GM19193 (cell line): ENCODE results near the gene NR4A3.

Experiments
- POLR2A ChIP-seq: IDR thresholded peaks from 4 replicates; pipeline ENCODE4 v1.6.1; 2011; ENCODE audit not compliant: insufficient read depth, insufficient read length; ENCODE audit errors: extremely low read depth

The NR4A3 gene

DNA sequence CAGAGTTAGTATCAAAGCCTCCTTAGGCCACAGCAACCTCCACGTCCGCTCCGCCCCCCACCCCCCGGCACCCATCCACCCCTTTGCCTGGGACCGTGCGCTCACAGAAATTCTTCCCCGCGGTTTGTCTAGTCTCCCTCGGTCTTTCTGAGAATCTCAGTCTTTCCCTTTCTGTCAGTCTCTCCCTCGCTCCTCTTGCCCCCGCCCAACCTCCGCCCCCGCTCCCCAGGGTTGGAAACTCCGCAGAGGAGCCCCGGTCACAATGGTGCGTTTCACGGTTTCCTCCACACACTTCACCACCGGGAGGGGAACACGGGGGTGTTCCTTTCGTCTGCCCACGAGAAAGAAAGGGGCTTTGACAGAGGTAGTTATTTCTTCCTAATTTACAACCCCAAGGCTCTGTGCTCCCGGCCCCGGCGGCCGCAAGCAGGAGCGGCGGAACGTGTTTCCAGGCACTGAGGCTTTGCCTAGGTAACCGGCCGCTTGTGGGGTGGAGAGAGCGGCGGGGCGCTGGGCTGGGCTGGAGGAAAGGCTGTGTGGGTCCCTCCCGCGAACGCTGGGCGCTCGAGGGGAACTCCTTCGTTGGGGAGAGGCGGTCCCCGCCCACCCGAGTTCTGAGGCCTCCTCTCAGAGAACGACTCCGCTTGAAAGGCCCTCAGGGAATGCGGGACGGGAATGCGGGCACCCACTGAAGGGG lies 2.1 kb downstream of the NR4A3 start:
- TF ChIP-seq POLR2A = no peak

DNA sequence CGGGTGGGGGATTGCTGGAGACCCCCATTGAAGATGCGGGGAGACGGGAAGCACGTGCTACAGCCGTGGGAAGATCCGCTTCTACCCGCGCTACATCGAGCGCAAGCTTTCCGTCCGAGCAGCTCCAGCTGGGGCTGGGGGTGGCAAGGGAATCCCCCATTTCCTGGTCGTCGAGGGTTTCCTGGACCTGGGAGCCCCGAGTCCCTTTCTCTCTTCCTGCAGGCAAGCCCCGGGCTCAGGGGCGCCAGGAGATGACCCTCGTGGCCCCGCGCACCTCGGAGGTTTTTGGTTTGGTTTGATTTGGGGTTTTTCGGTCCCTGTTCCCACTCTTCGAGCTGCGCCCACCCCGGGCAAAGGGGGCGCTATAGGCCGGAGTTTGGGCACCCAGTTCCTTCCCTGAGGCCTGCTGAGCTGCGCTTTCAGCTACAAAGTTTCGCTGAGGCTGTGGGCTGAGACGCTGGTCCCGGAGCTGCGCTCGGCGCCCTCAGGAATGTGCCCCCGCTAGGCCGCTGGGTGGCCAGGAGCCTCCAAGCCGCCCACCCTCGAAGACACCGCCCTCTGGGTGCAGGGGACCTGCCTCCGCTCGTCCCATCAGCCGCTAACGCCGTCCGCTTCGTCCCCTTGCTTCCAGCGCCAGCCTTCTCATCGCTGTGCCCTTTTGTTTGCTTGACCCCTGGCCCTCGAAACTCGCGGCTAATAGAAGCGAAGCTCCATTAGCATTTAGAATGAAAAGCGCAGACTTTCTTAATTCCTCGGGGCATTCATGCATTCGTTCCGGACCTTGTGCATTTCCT lies 2.9 kb downstream of the NR4A3 start:
- TF ChIP-seq POLR2A = no peak

DNA sequence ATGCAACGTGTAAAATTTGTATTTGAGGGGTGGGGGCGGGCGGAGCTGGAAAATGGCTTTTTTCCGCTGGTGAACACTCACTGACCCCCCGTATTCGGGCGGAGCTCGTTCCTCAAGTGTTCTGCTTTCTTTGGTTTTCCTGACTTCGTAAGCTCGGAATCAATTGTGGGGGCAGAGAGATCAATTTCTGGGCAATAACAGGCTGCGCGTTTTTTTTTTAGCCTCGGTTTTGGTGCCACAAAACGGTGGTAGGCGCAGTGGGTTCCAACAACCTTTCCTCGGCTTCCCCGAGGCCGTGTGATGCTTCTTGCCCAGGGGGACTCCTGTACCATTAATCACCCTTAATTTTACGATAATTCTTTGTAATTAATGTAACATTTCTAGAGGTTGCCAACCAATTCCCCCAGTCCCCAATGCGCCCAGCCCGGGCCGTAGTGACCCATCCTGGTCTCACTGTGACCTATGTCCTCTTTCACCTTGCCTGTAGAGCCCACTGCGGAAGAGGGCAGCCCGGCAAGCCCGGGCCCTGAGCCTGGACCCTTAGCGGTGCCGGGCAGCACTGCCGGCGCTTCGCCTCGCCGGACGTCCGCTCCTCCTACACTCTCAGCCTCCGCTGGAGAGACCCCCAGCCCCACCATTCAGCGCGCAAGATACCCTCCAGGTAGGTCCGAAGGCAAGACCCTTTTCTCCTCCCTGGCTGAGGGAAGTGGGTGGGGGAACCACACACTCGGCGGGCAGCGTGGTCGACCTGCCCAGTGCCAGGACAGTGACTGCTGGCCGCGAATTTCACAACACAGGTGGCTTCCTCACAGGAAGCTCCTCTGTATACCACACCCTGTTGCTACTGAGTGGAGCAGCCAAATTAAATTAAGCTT lies 3.7 kb downstream of the NR4A3 start:
- TF ChIP-seq POLR2A = no peak

DNA sequence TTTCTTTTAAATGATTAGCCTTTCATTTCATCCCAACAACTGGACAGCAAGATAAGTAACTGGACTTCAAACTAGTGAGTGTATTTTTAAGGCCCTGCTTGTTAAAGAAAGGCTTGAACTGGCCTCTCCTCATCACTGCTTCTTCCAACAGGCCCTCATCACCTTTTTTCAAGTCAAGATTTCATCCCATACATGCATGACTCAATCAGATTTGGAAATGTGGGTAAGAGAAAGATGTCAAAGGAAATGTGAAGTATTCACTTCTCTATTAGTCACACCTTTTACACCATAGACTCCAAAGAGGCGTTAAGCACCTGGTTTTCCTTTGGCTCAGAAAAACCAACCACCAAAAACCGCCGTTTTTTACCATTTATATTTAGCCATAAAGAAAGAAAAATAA lies 4.9 kb downstream of the NR4A3 start:
- no peak for TF ChIP-seq POLR2A

DNA sequence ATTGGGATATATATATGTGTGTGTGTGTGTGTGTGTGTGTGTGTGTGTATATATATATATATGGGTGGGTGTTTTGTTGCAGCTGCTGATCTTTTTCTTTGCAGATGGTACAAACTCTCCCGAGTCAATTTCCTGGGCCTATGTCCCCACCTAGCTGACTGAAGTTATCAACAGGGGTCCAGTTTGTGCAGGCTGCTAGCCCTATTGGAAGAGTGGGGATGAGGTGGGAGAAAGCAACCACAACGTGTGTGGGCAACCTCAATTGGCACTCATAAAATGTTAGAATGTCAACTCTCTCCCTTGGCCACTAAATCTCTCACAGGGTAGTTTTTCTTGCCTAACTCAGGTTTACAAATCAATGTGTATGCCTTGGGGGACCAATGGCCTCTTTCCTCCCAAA lies 5.6 kb downstream of the NR4A3 start:
- TF ChIP-seq POLR2A = no peak

DNA sequence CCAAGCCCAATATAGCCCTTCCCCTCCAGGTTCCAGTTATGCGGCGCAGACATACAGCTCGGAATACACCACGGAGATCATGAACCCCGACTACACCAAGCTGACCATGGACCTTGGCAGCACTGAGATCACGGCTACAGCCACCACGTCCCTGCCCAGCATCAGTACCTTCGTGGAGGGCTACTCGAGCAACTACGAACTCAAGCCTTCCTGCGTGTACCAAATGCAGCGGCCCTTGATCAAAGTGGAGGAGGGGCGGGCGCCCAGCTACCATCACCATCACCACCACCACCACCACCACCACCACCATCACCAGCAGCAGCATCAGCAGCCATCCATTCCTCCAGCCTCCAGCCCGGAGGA lies 6.3 kb downstream of the NR4A3 start:
- TF ChIP-seq POLR2A = no peak

DNA sequence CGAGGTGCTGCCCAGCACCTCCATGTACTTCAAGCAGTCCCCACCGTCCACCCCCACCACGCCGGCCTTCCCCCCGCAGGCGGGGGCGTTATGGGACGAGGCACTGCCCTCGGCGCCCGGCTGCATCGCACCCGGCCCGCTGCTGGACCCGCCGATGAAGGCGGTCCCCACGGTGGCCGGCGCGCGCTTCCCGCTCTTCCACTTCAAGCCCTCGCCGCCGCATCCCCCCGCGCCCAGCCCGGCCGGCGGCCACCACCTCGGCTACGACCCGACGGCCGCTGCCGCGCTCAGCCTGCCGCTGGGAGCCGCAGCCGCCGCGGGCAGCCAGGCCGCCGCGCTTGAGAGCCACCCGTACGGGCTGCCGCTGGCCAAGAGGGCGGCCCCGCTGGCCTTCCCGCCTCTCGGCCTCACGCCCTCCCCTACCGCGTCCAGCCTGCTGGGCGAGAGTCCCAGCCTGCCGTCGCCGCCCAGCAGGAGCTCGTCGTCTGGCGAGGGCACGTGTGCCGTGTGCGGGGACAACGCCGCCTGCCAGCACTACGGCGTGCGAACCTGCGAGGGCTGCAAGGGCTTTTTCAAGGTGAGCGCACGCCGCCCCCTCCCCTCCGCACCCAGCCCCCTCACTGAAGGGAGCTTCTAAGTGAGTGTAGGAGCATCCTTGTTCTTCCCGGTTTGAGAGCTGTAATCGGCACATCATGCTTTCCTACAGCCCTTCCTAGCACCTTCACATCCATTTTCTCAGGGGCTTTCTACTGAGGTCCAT lies 6.9 kb downstream of the NR4A3 start:
- no peak for TF ChIP-seq POLR2A

DNA sequence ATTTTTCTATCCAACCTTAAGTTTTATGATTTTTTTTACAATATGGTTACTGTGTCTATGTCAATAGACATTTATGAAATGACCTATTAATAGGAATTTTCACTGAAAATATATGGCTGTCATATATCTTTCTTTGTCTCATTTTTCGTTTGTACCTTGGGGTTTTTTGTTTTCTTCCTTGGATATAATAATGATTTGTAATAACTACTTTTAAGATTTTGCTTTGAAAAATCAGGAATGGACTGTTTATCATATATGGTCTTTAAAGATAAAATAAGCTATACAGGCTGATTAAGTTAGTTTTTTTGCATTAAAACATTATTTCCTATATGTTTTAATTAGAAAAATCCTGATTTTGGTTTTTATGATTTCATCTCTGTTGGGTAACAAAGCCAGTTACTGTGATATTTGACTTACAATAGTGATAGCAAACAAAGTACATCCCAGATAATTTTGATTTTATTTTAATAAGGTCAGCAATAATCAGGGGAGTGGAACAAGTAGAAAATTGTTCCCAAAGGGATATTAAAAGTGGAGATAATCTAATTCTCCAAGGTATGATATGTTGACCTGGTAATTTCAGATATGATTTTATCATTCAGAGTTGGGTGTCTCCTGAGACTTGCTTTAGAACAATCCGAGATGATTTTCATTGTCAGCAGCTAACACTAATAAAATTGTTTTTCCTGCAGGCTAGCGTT lies 10.3 kb downstream of the NR4A3 start:
- TF ChIP-seq POLR2A = no peak

DNA sequence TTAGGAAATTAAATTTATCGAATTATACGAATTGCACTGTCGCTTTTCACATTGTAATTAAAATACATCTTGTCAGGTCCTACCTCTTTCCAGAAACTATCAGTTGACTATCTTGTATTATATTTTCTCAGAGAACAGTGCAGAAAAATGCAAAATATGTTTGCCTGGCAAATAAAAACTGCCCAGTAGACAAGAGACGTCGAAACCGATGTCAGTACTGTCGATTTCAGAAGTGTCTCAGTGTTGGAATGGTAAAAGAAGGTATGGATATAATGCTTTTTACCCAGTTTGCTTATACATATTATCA lies 10.8 kb downstream of the NR4A3 start:
- TF ChIP-seq POLR2A = no peak

DNA sequence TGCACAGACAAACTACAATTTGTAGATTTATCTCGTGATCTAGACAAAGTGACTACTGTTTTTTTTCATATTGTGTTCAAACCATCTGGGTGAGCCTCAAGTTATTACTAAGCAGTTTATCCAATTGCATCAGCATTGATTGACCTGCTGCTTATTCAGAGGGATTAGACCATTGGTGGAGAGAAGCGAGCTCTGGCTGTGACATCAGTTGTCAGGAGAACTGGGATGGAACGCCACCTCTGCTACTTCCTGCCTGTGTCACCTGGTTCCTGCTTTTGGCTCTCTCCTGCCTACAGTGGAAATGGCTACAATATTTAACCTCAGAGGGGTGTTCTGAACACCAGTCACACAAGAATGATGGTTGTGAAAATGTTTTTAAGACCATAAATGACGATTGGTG lies 12.1 kb downstream of the NR4A3 start:
- TF ChIP-seq POLR2A = no peak

DNA sequence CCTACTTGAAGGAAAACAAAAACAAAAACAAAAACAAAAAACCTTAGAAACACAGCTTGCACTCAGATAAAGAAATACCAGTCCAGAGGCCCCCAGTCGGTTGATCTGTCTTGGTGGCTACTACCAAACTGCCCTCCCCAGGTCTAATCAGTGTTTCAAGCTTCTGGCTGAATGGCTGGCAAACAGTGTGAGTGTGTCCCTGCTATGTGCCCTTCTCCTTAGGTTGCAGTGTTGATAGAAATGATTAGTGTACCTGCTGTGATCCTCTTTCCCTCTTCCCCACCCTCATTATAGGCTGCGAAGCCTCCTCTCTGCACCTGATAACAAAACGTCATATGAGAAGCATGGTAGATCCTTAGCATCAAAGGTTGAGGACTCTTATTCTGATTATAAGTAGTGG lies 12.8 kb downstream of the NR4A3 start:
- no peak for TF ChIP-seq POLR2A

DNA sequence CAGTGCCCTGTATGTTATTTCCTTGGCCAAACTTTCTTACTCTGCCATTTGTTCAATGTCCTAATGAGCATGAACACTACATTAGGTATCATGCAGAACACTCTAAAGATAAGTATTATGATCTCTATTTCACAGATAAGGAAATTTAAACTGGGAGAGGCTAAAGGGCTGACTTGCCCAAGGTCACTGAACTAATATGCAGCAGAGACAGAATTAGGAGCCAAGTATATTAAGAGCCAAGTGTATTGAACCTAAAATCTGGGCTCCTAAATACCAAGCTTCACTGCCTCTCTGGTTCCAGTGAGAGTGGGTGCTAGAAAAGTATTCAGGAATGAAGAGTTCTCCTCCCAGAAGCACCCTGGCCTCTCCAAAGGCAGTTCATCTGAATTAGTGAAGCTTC lies 13.5 kb downstream of the NR4A3 start:
- no peak for TF ChIP-seq POLR2A

DNA sequence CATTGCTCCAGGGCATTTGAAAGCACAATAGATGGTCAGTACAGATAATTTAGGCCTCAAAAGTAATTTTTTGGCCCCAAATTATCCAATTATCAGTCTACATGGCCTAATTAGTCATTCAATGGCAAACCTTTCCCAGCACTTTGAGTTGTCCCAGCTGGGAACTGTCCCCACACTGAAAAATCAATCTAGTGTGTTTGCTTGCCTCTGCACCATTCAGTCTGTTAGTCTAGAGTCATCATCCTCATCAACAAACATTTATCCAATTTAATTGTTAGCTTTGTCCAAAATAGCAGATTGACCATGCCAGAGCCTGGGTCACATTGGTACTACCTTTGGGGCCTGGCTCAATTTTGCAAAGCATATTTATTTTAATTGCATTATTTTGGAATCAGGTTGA lies 13.9 kb downstream of the NR4A3 start:
- TF ChIP-seq POLR2A = no peak

DNA sequence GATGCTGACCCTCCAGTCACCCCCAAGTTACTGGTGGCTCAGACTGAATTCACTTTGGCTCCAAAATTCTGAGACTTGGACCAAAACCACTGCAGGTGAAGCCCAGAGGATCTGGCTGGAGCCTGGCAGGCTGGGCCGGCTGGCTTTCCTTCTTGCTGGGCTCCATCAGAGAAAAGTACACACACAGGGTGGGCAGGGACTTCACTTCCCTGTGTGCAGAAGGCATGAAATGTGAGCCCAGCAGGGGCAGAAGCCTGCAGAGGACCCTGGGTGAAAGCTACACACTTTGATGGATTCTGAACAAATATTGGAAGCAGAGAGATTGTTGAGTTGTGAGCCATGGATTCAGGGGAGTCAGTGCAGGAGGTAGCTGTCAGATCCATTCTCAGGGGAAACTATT lies 18.4 kb downstream of the NR4A3 start:
- no peak for TF ChIP-seq POLR2A
